ENCODE measurements around the gene DRD1. TPM values are rescaled to one million over a fixed set of nuclear protein-coding genes. Genes with fewer than 3 reads are reported as not detected.

The DRD1 gene
- total and polyA plus RNA-seq, 2 experiments from 2014 or later: 1.3 to 4.0 TPM

GRCh38 chr5:175393897-175394296, 50.1 kb downstream of the DRD1 start:
- H3K4me3 ChIP-seq: no peak overlapping the region

GRCh38 chr5:175392236-175392635, 51.7 kb downstream of the DRD1 start:
- no peak overlapping the region for H3K4me3 ChIP-seq
- peaks cover 10% of the 10 kb centered on the region for H3K4me1 ChIP-seq (ENCODE audit: low read depth)
- no peak for DNase-seq (ENCODE audit: low read depth in 1 of 2, low spot score in 1 of 2)
- no peaks in the 10 kb centered on the region for H3K27me3 ChIP-seq
- H3K9me3 ChIP-seq (ENCODE audit: low read depth): no peaks in the 10 kb centered on the region
- TF ChIP-seq CTCF (IDR thresholded peaks at IDR 0.05; ENCODE audit: low read depth, low read length): no peak
- H3K36me3 ChIP-seq: no peaks in the 10 kb centered on the region
- no peak overlapping the region for H3K27ac ChIP-seq

More at GRCh38 chr5:175393897-175394296, 50.1 kb downstream of the DRD1 start:
- H3K9me3 ChIP-seq (ENCODE audit: low read depth): no peaks in the 10 kb centered on the region
- DNase-seq (ENCODE audit: low read depth in 1 of 2, low spot score in 1 of 2): peak in 1 of 2 donors; percentile 93
- peaks cover 8% of the 10 kb centered on the region for H3K4me1 ChIP-seq (ENCODE audit: low read depth)
- no peaks in the 10 kb centered on the region for H3K36me3 ChIP-seq
- no peak for TF ChIP-seq CTCF (IDR thresholded peaks at IDR 0.05; ENCODE audit: low read depth, low read length)
- H3K27ac ChIP-seq: peak overlapping the region; percentile 17
- no peaks in the 10 kb centered on the region for H3K27me3 ChIP-seq

DNA sequence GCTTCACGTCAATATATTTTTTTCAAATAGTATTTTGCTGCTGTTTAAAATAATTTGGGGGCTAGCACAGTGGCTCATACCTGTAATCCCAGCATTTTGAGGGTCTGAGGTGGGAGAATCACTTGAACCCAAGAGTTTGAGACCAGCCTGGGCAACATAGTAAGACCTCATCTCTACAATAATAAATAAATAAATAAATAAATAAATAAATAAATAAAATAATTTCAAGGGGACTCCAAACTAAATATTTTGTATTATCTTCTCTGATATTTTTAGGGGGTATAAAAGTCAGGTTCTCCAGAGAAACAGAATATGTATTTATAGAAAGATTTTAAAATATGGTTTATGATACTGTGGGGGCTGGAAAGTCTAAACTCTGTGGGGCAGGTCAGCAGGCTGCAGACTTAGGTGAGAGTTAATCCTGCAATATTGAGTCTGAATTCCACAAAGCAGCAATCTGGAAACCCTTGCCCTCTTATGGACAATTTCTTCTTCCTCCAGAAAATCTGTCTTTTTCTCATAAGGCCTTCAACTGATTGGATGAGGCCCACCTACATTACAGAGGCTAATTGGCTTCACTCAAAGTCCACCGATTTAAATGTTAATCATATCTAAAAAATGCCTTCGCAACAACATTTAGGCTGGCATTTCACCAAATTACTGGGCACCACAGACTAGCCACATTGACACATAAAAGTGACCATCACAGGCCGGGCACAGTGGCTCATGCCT, 53.5 kb downstream of the DRD1 start:
- Histone ChIP-seq H3K27ac (no peak overlapping the region), H3K4me3 (no peak overlapping the region), H3K9me3 (ENCODE audit: low read depth) (no peaks in the 10 kb centered on the region), H3K36me3 (no peaks in the 10 kb centered on the region), H3K4me1 (ENCODE audit: low read depth) (peaks cover 12% of the 10 kb centered on the region), H3K27me3 (no peaks in the 10 kb centered on the region)
- no peak for TF ChIP-seq CTCF (IDR thresholded peaks at IDR 0.05; ENCODE audit: low read depth, low read length)
- no peak for DNase-seq (ENCODE audit: low read depth in 1 of 2, low spot score in 1 of 2)

Other genes with a start within 250 kb of the DRD1 start
- gene SFXN1, start 34.4 kb upstream of the DRD1 start, total RNA-seq: 98.2 and 103 TPM in 2 replicates
- gene SFXN1, start 34.4 kb upstream of the DRD1 start, polyA plus RNA-seq: 81.5 and 102 TPM in 2 replicates
- gene HRH2, start 213.9 kb upstream of the DRD1 start, total RNA-seq: 15.6 and 23.3 TPM in 2 replicates
- gene HRH2, start 213.9 kb upstream of the DRD1 start, polyA plus RNA-seq: 12.7 and 19.1 TPM in 2 replicates

Data from cardiac muscle cell (in vitro differentiated cells and primary cell).